Esophagus (tissue), 2 donors: Measurements from ENCODE around the gene ACCS. TPM values are rescaled to one million over a fixed set of nuclear protein-coding genes. Genes with fewer than 3 reads are reported as not detected.

Experiments used
- H3K27ac ChIP-seq, 2 donors: one replicate each; pipeline ENCODE4 v1.5.1; 2013; ENCODE audit warnings: low read depth in 2 of 2, mild to moderate bottlenecking in 2 of 2, inconsistent platforms in 1 of 2, low read length in 1 of 2, moderate library complexity in 1 of 2
- H3K27me3 ChIP-seq, 2 donors: one replicate each; pipeline ENCODE4 v1.6.1; 2013; ENCODE audit warnings: low read length in 2 of 2, control low read depth in 1 of 2, mild to moderate bottlenecking in 1 of 2; ENCODE audit not compliant: insufficient read depth in 2 of 2, control insufficient read depth in 1 of 2
- H3K36me3 ChIP-seq, 2 donors: one replicate each; pipeline ENCODE4 v1.6.1; 2013; ENCODE audit warnings: low read length in 1 of 2; ENCODE audit not compliant: control insufficient read depth in 2 of 2, insufficient read depth in 2 of 2
- H3K4me1 ChIP-seq, 2 donors: one replicate each; pipeline ENCODE4 v1.6.1; 2013; ENCODE audit warnings: low read length in 1 of 2; ENCODE audit not compliant: control insufficient read depth in 2 of 2, insufficient read depth in 2 of 2
- H3K4me3 ChIP-seq, 2 donors: one replicate each; pipeline ENCODE4 v1.5.1; 2013; ENCODE audit warnings: low read length in 2 of 2, mild to moderate bottlenecking in 2 of 2, low read depth in 1 of 2, moderate library complexity in 1 of 2
- H3K9me3 ChIP-seq, 2 donors: one replicate each; pipeline ENCODE4 v1.6.1; 2013; ENCODE audit warnings: mild to moderate bottlenecking in 2 of 2, low read depth in 1 of 2, low read length in 1 of 2, moderate library complexity in 1 of 2; ENCODE audit not compliant: control insufficient read depth in 2 of 2, insufficient read depth in 1 of 2
- WGBS, 2 donors: extraction: QIAGEN DNeasy Blood & Tissue Kit; methylation state at CpG; one replicate each; pipeline ENCODE4 v1.1.7; 2013; 5-methylcytosine and 5-hydroxymethylcytosine counted together
- polyA plus RNA-seq, 2 donors: library from polyadenylated mRNA; stranded (reverse); fragments of 200-250 nt; gene quantifications; one replicate each; pipeline ENCODE4 v1.2.3, GENCODE V29; 2013
- donor health status: healthy with polysubstance abuse.
- donor health status: Bipolar disorder and iron deficiency.

Gene ACCS
- polyA plus RNA-seq, 2 donors: 6.5 to 28.7 TPM

DNA sequence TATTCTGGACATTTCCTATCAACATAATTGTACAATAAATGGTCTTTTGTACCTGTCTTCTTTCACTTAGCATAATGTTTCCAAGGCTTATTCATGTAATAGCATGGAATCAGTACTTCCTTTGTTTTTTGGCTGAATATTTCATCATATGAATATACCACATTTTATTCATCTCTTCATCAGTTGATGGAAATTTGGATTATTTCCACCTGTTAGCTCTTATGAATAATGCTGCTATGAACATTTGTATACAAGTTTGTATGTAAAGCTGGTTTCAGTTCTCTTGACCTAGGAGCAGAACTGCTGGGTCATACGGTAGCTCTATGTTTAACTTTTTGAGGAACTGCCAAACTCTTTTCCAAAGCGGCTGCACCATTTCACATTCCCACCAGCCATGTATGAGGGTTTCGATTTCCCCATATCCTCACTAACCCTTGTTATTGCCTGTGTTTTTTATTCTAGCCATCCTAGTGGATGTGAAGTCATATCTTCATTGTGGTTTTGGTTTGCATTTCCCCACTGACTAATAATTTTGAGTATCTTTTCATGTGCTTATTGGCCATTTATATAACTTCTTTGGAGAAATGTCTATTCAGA, 50.3 kb downstream of the ACCS start:
- Histone ChIP-seq H3K9me3 (no peaks in the 10 kb centered on the region), H3K27me3 (no peaks in the 10 kb centered on the region), H3K4me3 (no peak overlapping the region), H3K27ac (no peak overlapping the region), H3K4me1 (no peaks in the 10 kb centered on the region), H3K36me3 (peaks cover 3 to 16% of the 10 kb centered on the region in 2 donors)
- 69 to 88% methylated on average over 3 of the region's 3 CpGs for WGBS, 2 donors

DNA sequence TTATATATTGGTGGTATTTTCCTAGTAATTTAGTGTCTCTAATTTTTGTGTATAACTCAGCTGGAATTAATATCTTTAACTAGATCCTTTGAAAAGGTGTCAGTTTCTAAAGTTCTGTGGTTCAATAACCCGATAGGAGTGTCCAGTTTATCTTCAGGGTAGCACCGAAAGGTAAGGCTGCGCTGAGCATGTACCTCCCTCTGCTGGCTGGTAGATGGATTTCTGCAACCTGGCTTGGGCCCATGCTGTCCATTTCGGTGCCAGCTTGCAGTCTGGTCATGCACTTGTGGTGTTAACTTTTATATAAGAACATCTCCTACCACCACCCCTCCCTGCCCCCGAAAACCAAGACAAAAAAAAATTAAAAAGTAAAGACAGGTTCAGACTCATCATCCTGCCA, 54.1 kb downstream of the ACCS start:
- Histone ChIP-seq H3K27me3 (no peaks in the 10 kb centered on the region), H3K9me3 (no peaks in the 10 kb centered on the region), H3K36me3 (peaks cover 9 to 10% of the 10 kb centered on the region in 2 donors), H3K27ac (no peak overlapping the region), H3K4me1 (no peaks in the 10 kb centered on the region), H3K4me3 (no peak overlapping the region)
- 66 to 67% methylated on average over 5 of the region's 5 CpGs for WGBS, 2 donors

DNA sequence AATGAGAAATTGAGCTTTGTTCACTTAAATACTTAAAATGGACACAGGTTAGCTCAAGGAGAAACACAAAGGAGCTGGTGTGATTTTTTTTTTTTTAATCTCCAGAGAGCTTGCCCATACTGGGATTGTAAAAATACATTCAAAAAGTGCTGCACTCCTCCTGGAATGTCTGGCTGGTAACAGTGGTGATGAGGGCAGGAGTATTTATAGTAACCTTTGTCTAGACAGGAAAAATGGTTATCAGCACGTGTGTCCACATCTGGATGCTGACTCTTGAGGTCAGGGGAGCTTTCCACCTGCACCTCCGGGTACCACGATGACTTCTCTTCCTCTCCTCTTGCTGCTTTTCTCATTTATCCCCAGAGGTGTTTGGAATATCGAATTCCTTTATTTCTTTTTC, 59.5 kb downstream of the ACCS start:
- Histone ChIP-seq H3K9me3 (no peaks in the 10 kb centered on the region), H3K4me3 (no peak overlapping the region), H3K36me3 (peaks cover 21 to 25% of the 10 kb centered on the region in 2 donors), H3K27ac (no peak overlapping the region), H3K27me3 (no peaks in the 10 kb centered on the region), H3K4me1 (no peaks in the 10 kb centered on the region)
- 78 to 79% methylated on average over 4 of the region's 4 CpGs for WGBS, 2 donors

DNA sequence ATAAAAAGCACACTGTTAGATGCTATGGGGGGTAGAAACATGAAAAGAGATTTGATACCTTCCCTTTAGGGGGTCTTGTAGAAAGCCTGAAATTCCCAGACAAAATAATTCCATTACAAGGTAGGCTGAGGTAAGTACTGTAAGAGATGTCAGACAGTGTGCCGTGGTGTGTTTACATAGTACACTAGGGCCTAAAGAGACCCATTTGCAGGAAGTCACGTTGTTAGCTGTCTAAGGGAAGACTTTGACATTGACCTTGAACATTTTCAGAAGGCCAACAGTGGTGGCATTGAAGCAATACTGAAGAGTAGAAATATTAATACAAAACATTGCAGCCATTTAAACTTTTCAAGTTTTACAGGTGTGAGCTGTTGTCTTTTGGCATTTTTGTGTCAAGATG, 60.2 kb downstream of the ACCS start:
- Histone ChIP-seq H3K27me3 (no peaks in the 10 kb centered on the region), H3K4me1 (no peaks in the 10 kb centered on the region), H3K4me3 (no peak overlapping the region), H3K36me3 (peaks cover 21 to 28% of the 10 kb centered on the region in 2 donors), H3K27ac (no peak overlapping the region), H3K9me3 (no peaks in the 10 kb centered on the region)
- WGBS, 2 donors: 78 to 90% methylated on average over 2 of the region's 2 CpGs

DNA sequence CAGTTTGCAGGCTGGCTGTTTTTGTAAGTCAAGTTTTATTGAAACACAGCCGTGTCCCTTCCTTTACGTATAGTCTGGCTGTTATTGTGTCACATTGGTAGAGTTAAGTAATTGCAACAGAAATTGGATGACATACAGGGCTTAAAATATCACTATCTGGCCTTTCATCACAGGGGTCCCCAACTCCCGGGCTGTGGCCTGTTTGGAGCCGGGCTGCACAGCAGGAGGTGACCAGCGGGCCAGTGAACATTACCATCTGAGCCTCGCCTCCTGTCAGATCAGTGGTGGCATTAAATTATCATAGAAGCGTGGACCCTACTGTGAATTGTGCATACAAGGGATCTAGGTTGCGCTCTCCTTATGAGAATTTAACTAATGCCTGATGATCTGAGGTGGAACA, 61.1 kb downstream of the ACCS start:
- no peak overlapping the region for H3K4me3 ChIP-seq
- no peaks in the 10 kb centered on the region for H3K27me3 ChIP-seq
- H3K4me1 ChIP-seq: no peaks in the 10 kb centered on the region
- WGBS, 2 donors: 94 to 95% methylated on average over 8 of the region's 8 CpGs
- no peaks in the 10 kb centered on the region for H3K9me3 ChIP-seq
- no peak overlapping the region for H3K27ac ChIP-seq
- peaks cover 17 to 24% of the 10 kb centered on the region in 2 donors for H3K36me3 ChIP-seq

DNA sequence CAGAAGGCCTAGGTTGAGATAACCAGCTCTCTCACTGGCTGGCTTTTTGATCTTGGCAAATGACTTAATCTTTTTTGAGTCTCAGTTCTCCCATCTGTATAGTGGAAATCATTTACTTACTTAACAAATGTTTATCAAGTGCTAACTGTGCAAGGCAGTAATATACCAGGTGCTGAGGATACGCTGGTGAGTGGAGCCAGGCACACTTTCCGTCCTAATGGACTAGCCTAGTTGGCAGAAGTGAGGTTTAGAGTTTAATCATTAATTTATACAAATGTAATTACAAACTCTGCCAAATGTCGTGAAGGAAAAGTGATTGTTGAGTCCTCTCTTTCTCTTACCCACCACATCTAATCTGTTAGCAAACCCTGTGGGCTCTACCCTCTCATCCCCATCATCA, 62.7 kb downstream of the ACCS start:
- H3K4me1 ChIP-seq: no peaks in the 10 kb centered on the region
- H3K36me3 ChIP-seq: peaks cover 17 to 24% of the 10 kb centered on the region in 2 donors
- WGBS, 2 donors: 73 to 87% methylated on average over 3 of the region's 3 CpGs
- H3K27me3 ChIP-seq: no peaks in the 10 kb centered on the region
- no peak overlapping the region for H3K4me3 ChIP-seq
- no peaks in the 10 kb centered on the region for H3K9me3 ChIP-seq
- no peak overlapping the region for H3K27ac ChIP-seq

DNA sequence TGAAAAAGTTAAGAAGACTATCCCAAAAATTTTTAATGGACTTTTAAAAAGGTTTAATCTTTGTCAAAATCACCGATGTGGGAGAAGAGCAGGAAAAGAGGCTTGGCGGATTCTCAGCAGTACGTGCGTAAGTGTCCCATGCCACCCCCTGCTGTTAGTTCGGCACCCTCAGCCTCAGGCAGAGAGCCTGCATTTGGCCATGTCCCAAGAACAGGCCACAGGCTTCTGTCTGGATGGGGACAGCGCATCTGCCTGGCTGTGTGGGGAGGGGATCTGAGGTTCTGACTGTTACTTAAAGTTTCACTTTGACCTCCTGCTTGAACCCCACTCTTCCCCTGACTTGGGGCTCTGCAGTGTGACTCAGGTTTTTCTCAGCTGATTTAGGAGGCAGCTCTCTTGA, 64.7 kb downstream of the ACCS start:
- no peaks in the 10 kb centered on the region for H3K27me3 ChIP-seq
- no peaks in the 10 kb centered on the region for H3K9me3 ChIP-seq
- H3K27ac ChIP-seq: no peak overlapping the region
- no peaks in the 10 kb centered on the region for H3K4me1 ChIP-seq
- peaks cover 10 to 21% of the 10 kb centered on the region in 2 donors for H3K36me3 ChIP-seq
- H3K4me3 ChIP-seq: no peak overlapping the region
- WGBS, 2 donors: 86 to 89% methylated on average over 6 of the region's 6 CpGs

DNA sequence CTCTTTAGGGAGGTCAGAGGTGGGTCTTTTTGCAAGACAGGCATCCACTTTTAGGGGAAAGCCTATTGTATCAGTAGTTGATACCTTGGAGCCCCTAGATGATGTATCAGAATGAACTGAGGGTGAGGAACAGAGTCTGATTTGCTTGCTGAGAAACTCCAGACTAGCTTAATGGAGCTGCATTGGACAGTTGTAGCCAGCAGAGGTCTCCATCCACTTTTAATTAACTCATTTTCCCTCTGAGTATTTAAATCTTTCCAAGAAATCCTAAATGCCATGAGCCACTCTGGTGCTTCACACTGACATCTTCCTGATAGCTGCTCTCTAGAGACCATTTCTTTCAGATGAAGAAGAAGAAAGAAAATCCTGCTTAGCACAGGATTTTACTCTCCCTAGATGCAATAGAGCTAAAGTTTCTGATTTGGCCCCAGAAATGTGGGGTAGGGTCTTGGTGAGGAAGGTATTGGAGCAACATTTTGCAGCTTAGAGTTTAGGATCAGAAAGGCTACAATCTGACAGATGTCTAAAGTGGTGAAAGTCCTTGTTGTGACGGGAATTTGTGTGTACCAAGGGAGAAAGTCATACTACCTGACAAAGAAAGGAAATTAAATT, 67.4 kb downstream of the ACCS start:
- Histone ChIP-seq H3K4me1 (no peaks in the 10 kb centered on the region), H3K4me3 (no peak overlapping the region), H3K9me3 (no peaks in the 10 kb centered on the region), H3K36me3 (peaks cover 6 to 12% of the 10 kb centered on the region in 2 donors), H3K27ac (no peak overlapping the region), H3K27me3 (no peaks in the 10 kb centered on the region)
- WGBS, 2 donors: 73 to 88% methylated on average over 1 of the region's 1 CpG
